ENCODE results near the gene ALDH3B1. TPM values are rescaled to one million over a fixed set of nuclear protein-coding genes. Genes with fewer than 3 reads are reported as not detected.

Gene ALDH3B1
- polyA plus RNA-seq, 3 donors, result 79.8 to 89.1 (median 86.7) TPM

DNA sequence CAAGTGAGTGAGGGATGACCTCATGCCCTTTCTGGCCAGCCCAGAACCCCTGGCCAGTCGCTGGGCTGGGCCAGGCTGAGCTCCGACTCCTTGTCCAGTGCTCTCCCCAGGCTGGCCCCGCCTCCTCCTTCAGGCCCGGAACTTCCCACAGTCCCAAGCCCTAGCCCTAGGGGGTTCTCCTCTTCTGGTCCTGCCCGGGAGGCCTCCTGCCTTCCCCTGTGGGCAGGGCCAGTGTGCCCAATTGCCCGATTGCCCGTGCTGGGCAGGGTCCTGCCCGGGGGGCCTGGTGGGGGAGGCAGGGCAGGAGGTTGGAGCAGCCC is 32.9 kb downstream of the ALDH3B1 start:
- H3K9me3 Mint-ChIP-seq, result peaks cover 0 to 3% (median 0%) of the 10 kb centered on the region in 7 donors
- H3K27ac Mint-ChIP-seq, result no peak overlapping the region
- Histone ChIP-seq H3K4me3 (replicated peaks in 1 of 3; ENCODE audit: low read depth in 2 of 3, low read length in 3 of 3) (no peak overlapping the region), H3K4me2 (replicated peaks; ENCODE audit: extremely low read depth, low read length, poor library complexity, severe bottlenecking) (no peak overlapping the region), H3K79me2 (ENCODE audit: insufficient read depth, low read length) (peaks cover 84% of the 10 kb centered on the region), H2AFZ (ENCODE audit: insufficient read depth, low read depth, low read length, poor library complexity, severe bottlenecking) (no peak overlapping the region), H3K36me3 (replicated peaks in 1 of 2; ENCODE audit: control insufficient read depth in 1 of 2, insufficient read depth in 2 of 2, low read length in 2 of 2) (peaks cover 68 to 69% of the 10 kb centered on the region in 2 donors), H3K27ac (ENCODE audit: low read depth in 1 of 2, low read length in 2 of 2) (peak overlapping the region in 1 of 2 donors; percentile 31), H3K4me1 (ENCODE audit: control insufficient read depth in 1 of 2, insufficient read depth in 2 of 2, low read length in 2 of 2) (peaks cover 22 to 40% of the 10 kb centered on the region in 2 donors), H3K27me3 (ENCODE audit: control insufficient read depth in 2 of 2, insufficient read depth in 2 of 2, low read length in 2 of 2) (no peaks in the 10 kb centered on the region), H4K20me1 (ENCODE audit: insufficient read depth, low read length) (peaks cover 88% of the 10 kb centered on the region), H3K9me3 (replicated peaks in 1 of 2; ENCODE audit: control insufficient read depth in 1 of 2, insufficient read depth in 1 of 2, low read length in 2 of 2) (no peaks in the 10 kb centered on the region), H3K9ac (ENCODE audit: insufficient read depth, low read length, poor library complexity, severe bottlenecking) (no peak overlapping the region)
- DNase-seq, result no peak
- WGBS (ENCODE audit: insufficient coverage), result 92% methylated on average over 8 of the region's 8 CpGs
- H3K4me1 Mint-ChIP-seq, result peaks cover 10% of the 10 kb centered on the region
- peaks cover 0 to 2% (median 0%) of the 10 kb centered on the region in 3 donors for H3K27me3 Mint-ChIP-seq (ENCODE audit: low read depth in 3 of 3)
- no peak overlapping the region for H3K4me3 Mint-ChIP-seq
- TF ChIP-seq, protein P1, sequence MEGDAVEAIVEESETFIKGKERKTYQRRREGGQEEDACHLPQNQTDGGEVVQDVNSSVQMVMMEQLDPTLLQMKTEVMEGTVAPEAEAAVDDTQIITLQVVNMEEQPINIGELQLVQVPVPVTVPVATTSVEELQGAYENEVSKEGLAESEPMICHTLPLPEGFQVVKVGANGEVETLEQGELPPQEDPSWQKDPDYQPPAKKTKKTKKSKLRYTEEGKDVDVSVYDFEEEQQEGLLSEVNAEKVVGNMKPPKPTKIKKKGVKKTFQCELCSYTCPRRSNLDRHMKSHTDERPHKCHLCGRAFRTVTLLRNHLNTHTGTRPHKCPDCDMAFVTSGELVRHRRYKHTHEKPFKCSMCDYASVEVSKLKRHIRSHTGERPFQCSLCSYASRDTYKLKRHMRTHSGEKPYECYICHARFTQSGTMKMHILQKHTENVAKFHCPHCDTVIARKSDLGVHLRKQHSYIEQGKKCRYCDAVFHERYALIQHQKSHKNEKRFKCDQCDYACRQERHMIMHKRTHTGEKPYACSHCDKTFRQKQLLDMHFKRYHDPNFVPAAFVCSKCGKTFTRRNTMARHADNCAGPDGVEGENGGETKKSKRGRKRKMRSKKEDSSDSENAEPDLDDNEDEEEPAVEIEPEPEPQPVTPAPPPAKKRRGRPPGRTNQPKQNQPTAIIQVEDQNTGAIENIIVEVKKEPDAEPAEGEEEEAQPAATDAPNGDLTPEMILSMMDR (IDR thresholded peaks at IDR 0.05), result no peak
- peaks cover 39 to 54% of the 10 kb centered on the region in 2 donors for H3K36me3 Mint-ChIP-seq
- intact Hi-C loops (cut with micrococcal nuclease), result loop anchor here in 1 of 2 donors (5.0 kb wide), 1 partner anchor 36 kb away; no protein-coding TSS in a partner anchor

DNA sequence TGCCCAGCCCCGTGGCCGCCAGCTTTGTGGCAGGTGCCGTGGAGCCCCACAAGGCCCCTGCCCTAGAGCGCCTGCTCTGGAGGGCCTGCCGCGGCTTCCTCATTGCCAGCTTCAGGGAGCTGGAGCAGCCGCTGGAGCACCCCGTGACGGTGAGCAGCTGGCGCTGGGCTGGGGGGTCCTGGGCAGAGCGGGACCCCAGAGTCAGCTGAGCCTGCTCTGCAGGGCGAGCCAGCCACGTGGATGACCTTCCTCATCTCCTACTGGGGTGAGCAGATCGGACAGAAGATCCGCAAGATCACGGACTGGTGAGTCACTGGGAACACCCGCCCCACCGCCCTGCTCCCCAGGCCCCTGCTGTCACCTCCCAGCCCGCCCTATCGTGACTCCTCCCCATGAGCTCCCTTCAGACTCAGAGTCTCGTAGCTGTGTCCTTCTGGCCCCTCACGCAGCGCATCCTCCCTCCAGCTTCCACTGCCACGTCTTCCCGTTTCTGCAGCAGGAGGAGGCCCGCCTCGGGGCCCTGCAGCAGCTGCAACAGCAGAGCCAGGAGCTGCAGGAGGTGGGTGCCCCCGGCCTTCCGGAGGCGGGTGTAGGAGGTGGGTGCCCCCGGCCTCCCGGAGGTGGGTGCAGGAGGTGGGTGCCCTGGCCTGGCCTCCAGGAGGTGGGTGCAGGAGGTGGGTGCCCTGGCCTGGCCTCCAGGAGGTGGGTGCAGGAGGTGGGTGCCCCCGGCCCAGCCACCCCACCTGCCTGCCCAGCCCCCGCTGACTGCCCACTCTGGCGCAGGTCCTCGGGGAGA is 33.4 kb downstream of the ALDH3B1 start:
- Mint-ChIP-seq H3K4me3 (no peak overlapping the region), H3K4me1 (peaks cover 7% of the 10 kb centered on the region), H3K27me3 (ENCODE audit: low read depth in 3 of 3) (peaks cover 0 to 2% (median 0%) of the 10 kb centered on the region in 3 donors), H3K9me3 (peaks cover 0 to 3% (median 0%) of the 10 kb centered on the region in 7 donors), H3K27ac (no peak overlapping the region), H3K36me3 (peaks cover 40 to 59% of the 10 kb centered on the region in 2 donors)
- peaks cover 16 to 34% of the 10 kb centered on the region in 2 donors for H3K4me1 ChIP-seq (ENCODE audit: control insufficient read depth in 1 of 2, insufficient read depth in 2 of 2, low read length in 2 of 2)
- H3K9me3 ChIP-seq (replicated peaks in 1 of 2; ENCODE audit: control insufficient read depth in 1 of 2, insufficient read depth in 1 of 2, low read length in 2 of 2), result no peaks in the 10 kb centered on the region
- no peak overlapping the region for H3K9ac ChIP-seq (ENCODE audit: insufficient read depth, low read length, poor library complexity, severe bottlenecking)
- peaks cover 74 to 75% of the 10 kb centered on the region in 2 donors for H3K36me3 ChIP-seq (replicated peaks in 1 of 2; ENCODE audit: control insufficient read depth in 1 of 2, insufficient read depth in 2 of 2, low read length in 2 of 2)
- H4K20me1 ChIP-seq (ENCODE audit: insufficient read depth, low read length), result peaks cover 94% of the 10 kb centered on the region
- no peak overlapping the region for H3K27ac ChIP-seq (ENCODE audit: low read depth in 1 of 2, low read length in 2 of 2)
- WGBS (ENCODE audit: insufficient coverage), result 88% methylated on average over 26 of the region's 36 CpGs
- H3K4me3 ChIP-seq (replicated peaks in 1 of 3; ENCODE audit: low read depth in 2 of 3, low read length in 3 of 3), result no peak overlapping the region
- peak in 1 of 3 donors; percentile 32 for DNase-seq
- H3K79me2 ChIP-seq (ENCODE audit: insufficient read depth, low read length), result peaks cover 79% of the 10 kb centered on the region
- no peaks in the 10 kb centered on the region for H3K27me3 ChIP-seq (ENCODE audit: control insufficient read depth in 2 of 2, insufficient read depth in 2 of 2, low read length in 2 of 2)
- no peak overlapping the region for H3K4me2 ChIP-seq (replicated peaks; ENCODE audit: extremely low read depth, low read length, poor library complexity, severe bottlenecking)
- TF ChIP-seq, protein P1 (IDR thresholded peaks at IDR 0.05), result no peak
- H2AFZ ChIP-seq (ENCODE audit: insufficient read depth, low read depth, low read length, poor library complexity, severe bottlenecking), result no peak overlapping the region
- intact Hi-C loops (cut with micrococcal nuclease), result loop anchor here in 1 of 2 donors (5.0 kb wide), 1 partner anchor 36 kb away; no protein-coding TSS in a partner anchor

Data from CD14-positive monocyte (primary cell).